OCI-LY3 (cell line): ENCODE results near the gene MAPT.

ENCODE experiments used
- EZH2phosphoT487 ChIP-seq: fragments of 200-600 bp; shearing (Covaris generic); IDR thresholded peaks from 2 replicates; pipeline ENCODE4 v1.6.1; 2018; ENCODE audit warnings: antibody characterized with exemption, mixed run types, low read depth
- TF ChIP-seq, protein P1 (sequence below): fragments of 200-600, 300-600 bp; sonication (generic); IDR thresholded peaks from 2 replicates; pipeline ENCODE4 v1.5.1; 2014; ENCODE audit warnings: antibody characterized with exemption, low read length, low read depth

DNA sequence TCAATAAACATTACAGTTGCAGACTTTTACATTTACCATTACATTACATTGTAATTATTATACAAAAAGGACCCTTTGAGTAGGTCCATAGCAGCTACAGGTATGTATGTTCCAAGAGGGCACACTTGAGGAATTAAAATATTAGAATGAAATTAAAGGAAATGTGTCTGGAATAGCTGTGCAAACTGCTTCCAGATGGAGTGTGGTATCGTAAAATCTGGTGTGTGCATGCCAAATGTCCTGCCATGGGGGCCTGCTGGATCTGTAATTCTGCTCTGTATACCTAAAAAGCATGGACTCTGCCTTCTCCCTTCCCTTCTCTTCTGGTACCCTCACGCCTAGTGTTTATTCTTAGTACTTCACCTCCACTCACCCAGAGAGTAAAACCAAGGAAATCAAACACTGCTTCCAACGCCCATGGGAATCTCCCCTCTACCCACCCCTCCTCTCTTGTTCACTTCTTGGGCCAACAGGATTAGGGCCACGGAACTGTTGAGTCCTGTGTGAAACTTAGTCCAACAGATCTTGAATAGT lies 143.4 kb downstream of the MAPT start:
- TF ChIP-seq, protein P1, sequence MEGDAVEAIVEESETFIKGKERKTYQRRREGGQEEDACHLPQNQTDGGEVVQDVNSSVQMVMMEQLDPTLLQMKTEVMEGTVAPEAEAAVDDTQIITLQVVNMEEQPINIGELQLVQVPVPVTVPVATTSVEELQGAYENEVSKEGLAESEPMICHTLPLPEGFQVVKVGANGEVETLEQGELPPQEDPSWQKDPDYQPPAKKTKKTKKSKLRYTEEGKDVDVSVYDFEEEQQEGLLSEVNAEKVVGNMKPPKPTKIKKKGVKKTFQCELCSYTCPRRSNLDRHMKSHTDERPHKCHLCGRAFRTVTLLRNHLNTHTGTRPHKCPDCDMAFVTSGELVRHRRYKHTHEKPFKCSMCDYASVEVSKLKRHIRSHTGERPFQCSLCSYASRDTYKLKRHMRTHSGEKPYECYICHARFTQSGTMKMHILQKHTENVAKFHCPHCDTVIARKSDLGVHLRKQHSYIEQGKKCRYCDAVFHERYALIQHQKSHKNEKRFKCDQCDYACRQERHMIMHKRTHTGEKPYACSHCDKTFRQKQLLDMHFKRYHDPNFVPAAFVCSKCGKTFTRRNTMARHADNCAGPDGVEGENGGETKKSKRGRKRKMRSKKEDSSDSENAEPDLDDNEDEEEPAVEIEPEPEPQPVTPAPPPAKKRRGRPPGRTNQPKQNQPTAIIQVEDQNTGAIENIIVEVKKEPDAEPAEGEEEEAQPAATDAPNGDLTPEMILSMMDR: no peak
- no peak for TF ChIP-seq EZH2phosphoT487
